PC-3 (cell line): ENCODE measurements around the gene TTBK2. TPM values are rescaled to one million over a fixed set of nuclear protein-coding genes. Genes with fewer than 3 reads are reported as not detected.

ENCODE experiments used
- ATAC-seq: fragments of 200-7000 bp; cut with Tn5 transposase; 2 replicates; pipeline ENCODE4 v1.9.1; 2020; ENCODE audit warnings: mild to moderate bottlenecking, moderate library complexity
- BruUV-seq: library from RNA; stranded (reverse); fragments of 400-500 nt; replicated peaks from 2 replicates; lab custom pipeline; 2021; lab: Mats Ljungman, UMichigan
- CTCF ChIA-PET: fragments of 300-600 bp; sonication (Branson Sonifier 250); formaldehyde crosslinking; loops from one replicate; lab custom pipeline; 2022; ENCODE audit warnings: antibody characterized with exemption; lab: Charles Lee
- POLR2A ChIA-PET: fragments of 300-600 bp; sonication (Branson Sonifier 250); formaldehyde crosslinking; loops from one replicate; lab custom pipeline; 2022; ENCODE audit warnings: antibody characterized with exemption; ENCODE audit not compliant: unreplicated experiment; lab: Charles Lee
- DNase-seq: peaks from one replicate; pipeline ENCODE4 v3.0.0-alpha.2; 2015
- H2AFZ ChIP-seq: fragments of 300-600 bp; sonication (generic); 2 replicates; pipeline ENCODE4 v1.6.0; 2016; ENCODE audit warnings: antibody characterized with exemption, low read length
- H3F3A ChIP-seq: fragments of 300-600 bp; sonication (generic); one replicate; pipeline ENCODE4 v1.6.0; 2017; ENCODE audit warnings: antibody characterized with exemption, low read length, control low read depth, mild to moderate bottlenecking; ENCODE audit not compliant: unreplicated experiment
- H3K27ac ChIP-seq: fragments of 300-600 bp; sonication (generic); 2 replicates; pipeline ENCODE4 v1.5.1; 2016; ENCODE audit warnings: mild to moderate bottlenecking, low read length
- H3K27me3 ChIP-seq: fragments of 300-600 bp; sonication (generic); 2 replicates; pipeline ENCODE4 v1.6.1; 2016; ENCODE audit warnings: low read length, mixed read lengths
- H3K36me3 ChIP-seq: fragments of 300-600 bp; sonication (generic); 2 replicates; pipeline ENCODE4 v1.6.1; 2016; ENCODE audit warnings: low read depth, mixed run types, low read length, mixed read lengths
- H3K4me1 ChIP-seq: fragments of 300-600 bp; sonication (generic); 2 replicates; pipeline ENCODE4 v1.5.1; 2016; ENCODE audit warnings: low read length; ENCODE audit not compliant: insufficient read depth
- H3K4me2 ChIP-seq: fragments of 300-600 bp; sonication (generic); 2 replicates; pipeline ENCODE4 v1.6.0; 2016; ENCODE audit warnings: low read length
- H3K4me3 ChIP-seq: fragments of 300-600 bp; sonication (generic); 2 replicates; pipeline ENCODE4 v1.5.1; 2016; ENCODE audit warnings: mild to moderate bottlenecking, low read length, mixed read lengths
- H3K79me2 ChIP-seq: fragments of 300-600 bp; sonication (generic); 2 replicates; pipeline ENCODE4 v1.6.1; 2017; ENCODE audit warnings: low read length, mixed read lengths
- H3K9ac ChIP-seq: fragments of 300-600 bp; sonication (generic); 2 replicates; pipeline ENCODE4 v1.6.0; 2016; ENCODE audit warnings: mild to moderate bottlenecking, low read length
- H3K9me2 ChIP-seq: fragments of 300-600 bp; sonication (generic); replicated peaks from 2 replicates; pipeline ENCODE4 v1.6.1; 2016; ENCODE audit warnings: mixed run types, low read length, mixed read lengths
- H3K9me3 ChIP-seq: fragments of 300-600 bp; sonication (generic); 2 replicates; pipeline ENCODE4 v1.6.1; 2016; ENCODE audit warnings: low read length, mixed read lengths
- H4K20me1 ChIP-seq: fragments of 300-600 bp; sonication (generic); 2 replicates; pipeline ENCODE4 v1.6.1; 2016; ENCODE audit warnings: low read length, mixed read lengths
- EZH2 ChIP-seq: fragments of 300-600 bp; sonication (generic); IDR thresholded peaks from one replicate; pipeline ENCODE4 v1.6.1; 2017; ENCODE audit warnings: antibody characterized with exemption, mild to moderate bottlenecking, low read length; ENCODE audit not compliant: unreplicated experiment
- EZH2phosphoT487 ChIP-seq: fragments of 300-600 bp; sonication (generic); IDR thresholded peaks from 2 replicates; pipeline ENCODE4 v1.6.1; 2018; ENCODE audit warnings: mild to moderate bottlenecking, antibody characterized with exemption, low read length, borderline replicate concordance
- intact Hi-C: fragments of 100-400 bp; cut with micrococcal nuclease; formaldehyde crosslinking; loops from 2 replicates; pipeline ENCODE4 v1.9.0; 2023
- total RNA-seq: library from RNA; depleted of rRNA; stranded (reverse); fragments of >200 nt; gene quantifications from 2 replicates; pipeline ENCODE4 v1.2.3, GENCODE V29; 2014
- TF ChIP-seq, protein P1 (sequence below): fragments of 300-600 bp; sonication (generic); conservative IDR thresholded peaks from 2 replicates; pipeline ENCODE4 v1.5.1; 2017; ENCODE audit warnings: antibody characterized with exemption, low read depth, mild to moderate bottlenecking, low read length

TTBK2 gene
- total RNA-seq, 1 experiment from 2014 or later, result 3.5 TPM

DNA sequence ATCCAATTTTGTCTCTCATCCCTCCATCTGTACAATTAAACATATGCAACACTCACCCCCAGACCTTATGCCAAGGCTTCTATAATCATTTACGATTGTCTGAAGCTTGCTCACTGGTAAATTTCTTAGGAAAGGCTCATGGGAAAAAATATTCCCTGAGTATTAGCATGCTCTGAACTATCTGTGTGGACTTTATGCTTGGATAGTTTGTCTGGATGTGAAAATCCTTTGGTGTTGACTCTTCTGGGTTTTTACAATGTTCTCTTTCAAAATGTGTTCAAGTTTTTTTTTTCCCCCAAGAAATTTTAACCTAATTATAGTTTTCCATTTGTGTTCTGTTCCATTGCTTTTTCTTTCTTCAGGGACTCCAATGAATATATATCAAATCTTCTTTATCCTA lies 19.9 kb upstream of the TTBK2 start:
- H3K9me2 ChIP-seq, result no peaks in the 10 kb centered on the region
- intact Hi-C loops, result no loop called here
- H3K27me3 ChIP-seq, result no peaks in the 10 kb centered on the region
- TF ChIP-seq EZH2phosphoT487 (no peak), EZH2 (no peak)
- TF ChIP-seq, protein P1, sequence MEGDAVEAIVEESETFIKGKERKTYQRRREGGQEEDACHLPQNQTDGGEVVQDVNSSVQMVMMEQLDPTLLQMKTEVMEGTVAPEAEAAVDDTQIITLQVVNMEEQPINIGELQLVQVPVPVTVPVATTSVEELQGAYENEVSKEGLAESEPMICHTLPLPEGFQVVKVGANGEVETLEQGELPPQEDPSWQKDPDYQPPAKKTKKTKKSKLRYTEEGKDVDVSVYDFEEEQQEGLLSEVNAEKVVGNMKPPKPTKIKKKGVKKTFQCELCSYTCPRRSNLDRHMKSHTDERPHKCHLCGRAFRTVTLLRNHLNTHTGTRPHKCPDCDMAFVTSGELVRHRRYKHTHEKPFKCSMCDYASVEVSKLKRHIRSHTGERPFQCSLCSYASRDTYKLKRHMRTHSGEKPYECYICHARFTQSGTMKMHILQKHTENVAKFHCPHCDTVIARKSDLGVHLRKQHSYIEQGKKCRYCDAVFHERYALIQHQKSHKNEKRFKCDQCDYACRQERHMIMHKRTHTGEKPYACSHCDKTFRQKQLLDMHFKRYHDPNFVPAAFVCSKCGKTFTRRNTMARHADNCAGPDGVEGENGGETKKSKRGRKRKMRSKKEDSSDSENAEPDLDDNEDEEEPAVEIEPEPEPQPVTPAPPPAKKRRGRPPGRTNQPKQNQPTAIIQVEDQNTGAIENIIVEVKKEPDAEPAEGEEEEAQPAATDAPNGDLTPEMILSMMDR, result no peak
- H4K20me1 ChIP-seq, result no peaks in the 10 kb centered on the region
- no TSS peak for BruUV-seq
- H3K9me3 ChIP-seq, result no peaks in the 10 kb centered on the region
- no peak overlapping the region for H3K9ac ChIP-seq
- no peak overlapping the region for H3K4me2 ChIP-seq
- ChIA-PET POLR2A (interaction anchor here (0.5 to 0.6 kb wide), 2 partner anchors 13 to 166 kb away, joined by 3 to 7 read pairs; no protein-coding TSS in a partner anchor), CTCF (interaction anchor here (0.6 kb wide), 2 partner anchors 11 to 129 kb away, joined by 3 to 4 read pairs; no protein-coding TSS in a partner anchor)
- ATAC-seq (no peak), DNase-seq (no peak)
- peaks cover 2% of the 10 kb centered on the region for H3K4me1 ChIP-seq
- H3K36me3 ChIP-seq, result peaks cover 3% of the 10 kb centered on the region
- no peak overlapping the region for H3K4me3 ChIP-seq
- H3K79me2 ChIP-seq, result no peaks in the 10 kb centered on the region
- H3K27ac ChIP-seq, result no peak overlapping the region
- H3F3A ChIP-seq, result no peaks in the 10 kb centered on the region
- H2AFZ ChIP-seq, result no peak overlapping the region

DNA sequence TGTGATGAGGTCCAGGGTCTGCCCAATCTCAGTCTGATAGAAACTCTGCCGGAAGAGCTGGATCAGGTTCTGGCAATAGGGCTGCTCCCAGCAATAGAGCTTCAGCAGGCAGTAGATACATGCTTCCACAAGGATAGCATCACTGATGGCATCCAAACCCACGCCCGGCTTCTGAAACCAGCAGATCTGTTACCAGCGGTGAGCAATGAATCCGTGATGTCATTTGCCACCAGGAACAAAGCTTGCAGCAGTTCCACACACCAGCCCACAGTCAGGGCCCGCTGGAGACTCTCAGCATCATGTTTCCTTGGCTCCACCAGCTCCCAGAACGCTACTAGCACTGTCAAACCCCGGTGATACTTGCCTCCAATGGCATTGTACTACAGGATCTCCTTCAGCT lies 19.3 kb upstream of the TTBK2 start:
- DNase-seq, result no peak
- H3K79me2 ChIP-seq, result no peaks in the 10 kb centered on the region
- H3F3A ChIP-seq, result no peaks in the 10 kb centered on the region
- H3K9ac ChIP-seq, result no peak overlapping the region
- no peak overlapping the region for H2AFZ ChIP-seq
- H3K9me3 ChIP-seq, result no peaks in the 10 kb centered on the region
- peaks cover 3% of the 10 kb centered on the region for H3K36me3 ChIP-seq
- ChIA-PET CTCF (no interaction called here), POLR2A (interaction anchor here (0.5 to 0.6 kb wide), 2 partner anchors 12 to 167 kb away, joined by 3 to 7 read pairs; no protein-coding TSS in a partner anchor)
- H4K20me1 ChIP-seq, result no peaks in the 10 kb centered on the region
- BruUV-seq, result no TSS peak
- H3K4me1 ChIP-seq, result peaks cover 6% of the 10 kb centered on the region
- H3K4me2 ChIP-seq, result no peak overlapping the region
- H3K9me2 ChIP-seq, result no peaks in the 10 kb centered on the region
- no peaks in the 10 kb centered on the region for H3K27me3 ChIP-seq
- H3K4me3 ChIP-seq, result no peak overlapping the region
- intact Hi-C loops, result no loop called here
- TF ChIP-seq EZH2phosphoT487 (no peak), EZH2 (no peak)
- TF ChIP-seq, protein P1, result no peak
- H3K27ac ChIP-seq, result no peak overlapping the region
- ATAC-seq, result no peak

- TF ChIP-seq EZH2, result no peak
- no peak for TF ChIP-seq EZH2phosphoT487
- TF ChIP-seq, protein P1, result no peak
- Histone ChIP-seq H3K4me1 (peaks cover 6% of the 10 kb centered on the region), H2AFZ (no peak overlapping the region), H4K20me1 (no peaks in the 10 kb centered on the region), H3F3A (no peaks in the 10 kb centered on the region), H3K79me2 (no peaks in the 10 kb centered on the region), H3K9me2 (no peaks in the 10 kb centered on the region), H3K9me3 (no peaks in the 10 kb centered on the region), H3K27me3 (no peaks in the 10 kb centered on the region), H3K4me3 (no peak overlapping the region), H3K4me2 (no peak overlapping the region), H3K36me3 (no peaks in the 10 kb centered on the region), H3K9ac (no peak overlapping the region), H3K27ac (no peak overlapping the region)
- intact Hi-C loops, result no loop called here
- no peak for DNase-seq
- no TSS peak for BruUV-seq
- POLR2A ChIA-PET, result no interaction called here
- CTCF ChIA-PET, result no interaction called here
- no peak for ATAC-seq
These were observed 16.6 kb upstream of the TTBK2 start for GRCh38 chr15:42937143-42937542.
